Body of pancreas (tissue), 4 donors: Measurements from ENCODE around the gene COL13A1.

Experiments
- POLR2A ChIP-seq, 3 donors: fragments of 450-650 bp; IDR thresholded peaks; one replicate each; pipeline ENCODE4 v1.6.1; 2016; ENCODE audit warnings: antibody characterized with exemption in 3 of 3, mild to moderate bottlenecking in 2 of 3
- TF ChIP-seq, protein P1 (sequence below), 7 experiments: fragments of 450-650 bp in 4 of 7; fragments of 200-600 bp in 3 of 7; sonication (generic) in 3 of 7; IDR thresholded peaks; one replicate each; pipeline ENCODE4 v1.5.1; 2016 to 2019; ENCODE audit warnings: antibody characterized with exemption in 7 of 7

DNA sequence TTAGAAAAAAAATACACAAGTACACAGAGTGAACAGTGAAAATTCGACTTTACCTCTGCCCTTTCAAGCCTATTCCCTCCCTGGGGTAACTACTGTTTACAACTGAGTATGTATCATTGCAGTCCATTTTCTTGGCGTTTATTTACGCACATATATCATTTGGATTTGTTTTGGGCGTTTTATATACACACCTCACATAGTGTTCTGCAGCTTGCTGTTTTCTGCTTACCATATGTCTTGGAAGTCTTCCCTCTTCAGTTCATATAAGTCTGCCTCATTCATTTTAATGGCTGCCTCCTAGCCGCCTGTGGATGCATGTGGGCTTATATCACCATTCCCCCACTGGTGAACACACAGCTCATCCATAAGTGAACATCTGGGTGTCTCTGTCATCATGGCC is 41.6 kb upstream of the COL13A1 start:
- TF ChIP-seq, protein P1, sequence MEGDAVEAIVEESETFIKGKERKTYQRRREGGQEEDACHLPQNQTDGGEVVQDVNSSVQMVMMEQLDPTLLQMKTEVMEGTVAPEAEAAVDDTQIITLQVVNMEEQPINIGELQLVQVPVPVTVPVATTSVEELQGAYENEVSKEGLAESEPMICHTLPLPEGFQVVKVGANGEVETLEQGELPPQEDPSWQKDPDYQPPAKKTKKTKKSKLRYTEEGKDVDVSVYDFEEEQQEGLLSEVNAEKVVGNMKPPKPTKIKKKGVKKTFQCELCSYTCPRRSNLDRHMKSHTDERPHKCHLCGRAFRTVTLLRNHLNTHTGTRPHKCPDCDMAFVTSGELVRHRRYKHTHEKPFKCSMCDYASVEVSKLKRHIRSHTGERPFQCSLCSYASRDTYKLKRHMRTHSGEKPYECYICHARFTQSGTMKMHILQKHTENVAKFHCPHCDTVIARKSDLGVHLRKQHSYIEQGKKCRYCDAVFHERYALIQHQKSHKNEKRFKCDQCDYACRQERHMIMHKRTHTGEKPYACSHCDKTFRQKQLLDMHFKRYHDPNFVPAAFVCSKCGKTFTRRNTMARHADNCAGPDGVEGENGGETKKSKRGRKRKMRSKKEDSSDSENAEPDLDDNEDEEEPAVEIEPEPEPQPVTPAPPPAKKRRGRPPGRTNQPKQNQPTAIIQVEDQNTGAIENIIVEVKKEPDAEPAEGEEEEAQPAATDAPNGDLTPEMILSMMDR (IDR thresholded peaks at IDR 0.05): no peak
- TF ChIP-seq POLR2A (IDR thresholded peaks at IDR 0.05): no peak
